Activated B cell treated with CpG ODN at 0.5 μM for 24 hours (primary cell): Measurements from ENCODE around the gene CEP78. TPM values are rescaled to one million over a fixed set of nuclear protein-coding genes. Genes with fewer than 3 reads are reported as not detected.
"Not testable (repeated sequence)": the region's sequence is repeated elsewhere in the genome, so short reads cannot be mapped to it uniquely, and the experiment has no call there.

ENCODE experiments used
- ATAC-seq: fragments of 200-7000 bp; cut with Tn5 transposase; one replicate; pipeline ENCODE4 v1.10.0; 2021; ENCODE audit warnings: low read depth, mild to moderate bottlenecking, moderate library complexity
- CTCF ChIA-PET: fragments of 350-600 bp; sonication (Branson Sonifier 250); formaldehyde crosslinking; loops from one replicate; lab custom pipeline; 2021; ENCODE audit warnings: antibody characterized with exemption; lab: Charles Lee
- POLR2A ChIA-PET: fragments of 350-600 bp; sonication (Branson Sonifier 250); formaldehyde crosslinking; loops from one replicate; lab custom pipeline; 2021; ENCODE audit warnings: antibody characterized with exemption; lab: Charles Lee
- DNase-seq: peaks from one replicate; pipeline ENCODE4 v3.0.0; 2022
- H3K27ac Mint-ChIP-seq: one replicate; pipeline ENCODE4 v1.8.0; 2020; ENCODE audit warnings: mixed read lengths
- H3K27me3 Mint-ChIP-seq: one replicate; pipeline ENCODE4 v1.8.0; 2021; ENCODE audit warnings: mixed read lengths
- H3K36me3 Mint-ChIP-seq: one replicate; pipeline ENCODE4 v1.8.0; 2021; ENCODE audit warnings: low read depth, mixed read lengths
- H3K4me1 Mint-ChIP-seq: one replicate; pipeline ENCODE4 v1.8.0; 2021; ENCODE audit warnings: mixed read lengths
- H3K4me3 Mint-ChIP-seq: one replicate; pipeline ENCODE4 v1.8.0; 2020; ENCODE audit warnings: mild to moderate bottlenecking, mixed read lengths
- H3K9me3 Mint-ChIP-seq: one replicate; pipeline ENCODE4 v1.8.0; 2020; ENCODE audit warnings: mixed read lengths
- intact Hi-C: fragments of 100-400 bp; cut with micrococcal nuclease; formaldehyde crosslinking; loops from one replicate; pipeline ENCODE4 v1.15.1; 2024
- total RNA-seq: library from RNA; stranded (reverse); gene quantifications from 2 replicates; pipeline ENCODE4 v1.2.3, GENCODE V29; 2022
- TF ChIP-seq, protein P1 (sequence below): fragments of 200-600 bp; IDR thresholded peaks from one replicate; pipeline ENCODE4 v1.8.0; 2022; ENCODE audit warnings: antibody characterized with exemption, mild to moderate bottlenecking

The CEP78 gene
- total RNA-seq, 1 donor from 2014 or later, result 18.1 TPM

DNA sequence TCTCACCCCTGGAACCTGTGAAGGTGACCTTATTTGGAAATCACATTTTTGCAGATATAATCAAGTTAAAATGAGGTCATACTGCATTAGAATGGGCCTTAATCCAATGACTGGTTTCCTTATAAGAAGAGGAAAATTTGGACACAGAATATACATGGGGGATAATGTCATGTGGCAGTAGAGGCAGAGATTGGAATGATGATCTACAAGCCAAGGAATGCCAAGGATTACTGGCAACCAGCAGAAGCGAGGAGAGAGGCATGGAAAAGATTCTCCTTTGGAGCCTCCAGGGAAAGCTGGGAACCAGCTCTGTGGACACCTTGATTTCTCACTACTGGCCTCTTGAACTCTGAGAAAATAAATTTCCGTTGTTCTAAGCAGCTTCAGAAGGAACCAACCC lies 20.2 kb upstream of the CEP78 start:
- TF ChIP-seq, protein P1, sequence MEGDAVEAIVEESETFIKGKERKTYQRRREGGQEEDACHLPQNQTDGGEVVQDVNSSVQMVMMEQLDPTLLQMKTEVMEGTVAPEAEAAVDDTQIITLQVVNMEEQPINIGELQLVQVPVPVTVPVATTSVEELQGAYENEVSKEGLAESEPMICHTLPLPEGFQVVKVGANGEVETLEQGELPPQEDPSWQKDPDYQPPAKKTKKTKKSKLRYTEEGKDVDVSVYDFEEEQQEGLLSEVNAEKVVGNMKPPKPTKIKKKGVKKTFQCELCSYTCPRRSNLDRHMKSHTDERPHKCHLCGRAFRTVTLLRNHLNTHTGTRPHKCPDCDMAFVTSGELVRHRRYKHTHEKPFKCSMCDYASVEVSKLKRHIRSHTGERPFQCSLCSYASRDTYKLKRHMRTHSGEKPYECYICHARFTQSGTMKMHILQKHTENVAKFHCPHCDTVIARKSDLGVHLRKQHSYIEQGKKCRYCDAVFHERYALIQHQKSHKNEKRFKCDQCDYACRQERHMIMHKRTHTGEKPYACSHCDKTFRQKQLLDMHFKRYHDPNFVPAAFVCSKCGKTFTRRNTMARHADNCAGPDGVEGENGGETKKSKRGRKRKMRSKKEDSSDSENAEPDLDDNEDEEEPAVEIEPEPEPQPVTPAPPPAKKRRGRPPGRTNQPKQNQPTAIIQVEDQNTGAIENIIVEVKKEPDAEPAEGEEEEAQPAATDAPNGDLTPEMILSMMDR, result no peak
- DNase-seq (no peak), ATAC-seq (no peak)
- Mint-ChIP-seq H3K27ac (no peak overlapping the region), H3K4me1 (peaks cover 11% of the 10 kb centered on the region), H3K27me3 (no peaks in the 10 kb centered on the region), H3K4me3 (no peak overlapping the region), H3K9me3 (no peaks in the 10 kb centered on the region), H3K36me3 (no peaks in the 10 kb centered on the region)
- POLR2A ChIA-PET, result interaction anchor here (0.5 kb wide), 1 partner anchor 82 kb away, joined by 10 read pairs; no protein-coding TSS in a partner anchor
- intact Hi-C loops, result no loop called here
- CTCF ChIA-PET, result no interaction called here

DNA sequence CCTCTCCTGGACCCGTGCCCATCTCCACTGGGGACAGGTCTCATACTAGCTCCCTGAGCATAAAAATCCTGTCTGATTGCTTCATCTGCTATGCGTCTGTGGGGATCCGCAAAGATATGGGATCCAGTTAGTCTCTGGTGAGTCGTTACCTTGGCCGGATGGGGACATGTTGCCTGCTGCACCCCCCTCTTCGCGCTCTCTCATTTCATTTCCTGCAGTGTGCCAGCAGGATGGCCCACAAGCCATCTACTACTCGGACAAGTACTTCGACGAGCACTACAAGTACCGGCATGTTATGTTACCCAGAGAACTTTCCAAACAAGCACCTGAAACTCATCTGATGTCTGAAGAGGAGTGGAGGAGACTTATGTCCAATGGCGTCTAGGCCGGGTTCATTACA lies 17.0 kb upstream of the CEP78 start:
- ATAC-seq (no peak), DNase-seq (no peak)
- TF ChIP-seq, protein P1, result no peak
- no peaks in the 10 kb centered on the region for H3K9me3 Mint-ChIP-seq
- ChIA-PET CTCF (no interaction called here), POLR2A (no interaction called here)
- no peaks in the 10 kb centered on the region for H3K4me1 Mint-ChIP-seq
- H3K36me3 Mint-ChIP-seq, result no peaks in the 10 kb centered on the region
- peaks cover 3% of the 10 kb centered on the region for H3K27me3 Mint-ChIP-seq
- no peak overlapping the region for H3K27ac Mint-ChIP-seq
- H3K4me3 Mint-ChIP-seq, result no peak overlapping the region
- intact Hi-C loops, result no loop called here

DNA sequence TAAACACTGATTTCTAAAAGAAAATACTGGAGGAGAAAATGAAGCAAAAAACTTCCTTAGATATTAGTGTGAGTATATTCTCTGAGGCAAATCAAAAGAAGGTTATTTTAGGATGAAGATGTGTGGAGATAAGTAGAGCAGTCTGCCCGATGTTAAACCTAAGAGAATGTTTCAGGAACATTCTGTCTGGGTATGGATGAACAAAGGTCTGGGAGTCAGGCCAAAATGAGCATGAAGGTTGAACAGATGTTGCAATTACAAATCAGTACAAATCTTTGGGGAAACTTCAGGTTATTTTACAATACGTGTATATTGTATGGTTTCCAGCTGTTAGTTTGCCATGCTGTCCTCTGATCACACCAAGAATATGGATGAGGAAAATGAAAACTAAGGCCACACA lies 14.4 kb upstream of the CEP78 start:
- H3K4me1 Mint-ChIP-seq, result no peaks in the 10 kb centered on the region
- ChIA-PET POLR2A (no interaction called here), CTCF (interaction anchor here (0.7 kb wide), 1 partner anchor 12 kb away, joined by 3 read pairs; no protein-coding TSS in a partner anchor)
- H3K27me3 Mint-ChIP-seq, result peaks cover 3% of the 10 kb centered on the region
- no peak overlapping the region for H3K4me3 Mint-ChIP-seq
- no peak overlapping the region for H3K27ac Mint-ChIP-seq
- no peaks in the 10 kb centered on the region for H3K9me3 Mint-ChIP-seq
- ATAC-seq (no peak), DNase-seq (no peak)
- TF ChIP-seq, protein P1, result no peak
- intact Hi-C loops, result no loop called here
- no peaks in the 10 kb centered on the region for H3K36me3 Mint-ChIP-seq

DNA sequence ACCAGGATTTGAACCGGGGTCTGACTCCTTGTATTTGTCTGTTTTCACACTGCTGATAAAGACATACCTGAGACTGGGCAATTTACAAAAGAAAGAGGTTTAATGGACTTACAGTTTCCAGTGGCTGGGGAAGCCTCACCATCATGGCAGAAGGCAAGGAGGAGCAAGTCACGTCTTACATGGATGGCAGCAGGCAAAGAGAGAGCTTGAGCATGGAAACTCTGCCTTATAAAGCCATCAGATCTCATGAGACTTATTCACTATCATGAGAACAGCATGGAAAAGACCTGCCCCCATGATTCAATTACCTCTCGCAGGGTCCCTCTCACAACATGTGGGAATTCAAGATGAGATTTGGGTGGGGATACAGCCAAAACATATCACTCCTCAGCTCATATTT lies 14.0 kb upstream of the CEP78 start:
- CTCF ChIA-PET, result interaction anchor here (0.7 kb wide), 1 partner anchor 13 kb away, joined by 3 read pairs; no protein-coding TSS in a partner anchor
- DNase-seq, H3K4me3 Mint-ChIP-seq, H3K27me3 Mint-ChIP-seq, intact Hi-C loops, H3K9me3 Mint-ChIP-seq, POLR2A ChIA-PET, H3K36me3 Mint-ChIP-seq, H3K27ac Mint-ChIP-seq, ATAC-seq, H3K4me1 Mint-ChIP-seq: not testable (repeated sequence)

DNA sequence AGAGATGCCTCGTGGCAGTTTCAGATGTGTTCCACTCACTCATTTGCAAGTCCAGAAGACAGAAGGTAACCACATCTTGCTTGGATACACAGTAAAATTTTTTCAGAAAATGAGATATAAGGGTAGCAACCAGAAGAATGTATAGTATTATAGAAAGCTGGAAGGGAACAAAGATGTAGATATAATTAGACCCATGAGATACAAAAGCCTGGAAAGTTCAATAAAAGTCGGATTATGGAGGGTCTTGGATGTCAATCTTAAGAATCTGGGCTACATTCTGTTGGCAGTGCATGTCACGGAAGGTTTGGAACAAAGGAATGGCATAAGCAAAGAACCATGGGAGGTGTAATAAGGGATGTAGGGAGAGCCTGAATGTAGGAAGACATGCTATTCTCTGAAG lies 5.1 kb upstream of the CEP78 start:
- TF ChIP-seq, protein P1, result no peak
- Mint-ChIP-seq H3K4me3 (no peak overlapping the region), H3K4me1 (peaks cover 8% of the 10 kb centered on the region), H3K27me3 (peaks cover 6% of the 10 kb centered on the region), H3K36me3 (peaks cover 1% of the 10 kb centered on the region), H3K9me3 (no peaks in the 10 kb centered on the region), H3K27ac (no peak overlapping the region)
- intact Hi-C loops, result loop anchor here (10.0 kb wide), 1 partner anchor 196 kb away; the partner anchor contains the start of gene GNAQ
- POLR2A ChIA-PET, result no interaction called here
- DNase-seq, result no peak
- ATAC-seq, result no peak
- CTCF ChIA-PET, result no interaction called here

DNA sequence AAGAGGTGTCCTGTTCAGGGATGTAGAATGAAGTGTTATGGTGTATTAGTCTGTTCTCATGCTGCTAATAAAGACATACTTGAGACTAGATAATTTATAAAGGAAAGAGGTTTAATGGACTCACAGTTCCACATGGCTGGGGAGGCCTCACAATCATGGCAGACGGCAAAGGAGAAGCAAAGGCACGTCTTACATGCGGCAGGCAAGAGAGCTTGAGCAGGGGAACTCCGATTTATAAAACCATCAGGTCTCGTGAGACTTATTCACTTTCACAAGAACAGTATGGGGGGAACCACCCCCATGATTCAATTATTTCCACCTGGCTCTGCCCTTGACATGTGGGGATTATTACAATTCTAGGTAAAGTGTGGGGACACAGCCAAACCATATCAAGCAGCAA lies 3.4 kb upstream of the CEP78 start:
- DNase-seq, ATAC-seq, H3K4me3 Mint-ChIP-seq, H3K27me3 Mint-ChIP-seq, H3K27ac Mint-ChIP-seq, H3K9me3 Mint-ChIP-seq, CTCF ChIA-PET, H3K36me3 Mint-ChIP-seq: not testable (repeated sequence)
- intact Hi-C loops, result loop anchor here (10.0 kb wide), 1 partner anchor 198 kb away; the partner anchor contains the start of gene GNAQ
- POLR2A ChIA-PET, result interaction anchor here (0.5 to 0.6 kb wide), 2 partner anchors 197 to 986 kb away, joined by 3 read pairs; no protein-coding TSS in a partner anchor
- H3K4me1 Mint-ChIP-seq, result peaks cover 18% of the 10 kb centered on the region
